GM23338 (cell line): Measurements from ENCODE around the gene RAD51AP2. TPM values are rescaled to one million over a fixed set of nuclear protein-coding genes. Genes with fewer than 3 reads are reported as not detected.

ENCODE experiments used
- polyA plus RNA-seq: library from polyadenylated mRNA; unstranded; fragments of >200 nt; fragmentation: Nextera tagmentation; extraction: Ambion mirVana; gene quantifications from 2 replicates; pipeline ENCODE4 v1.2.1, GENCODE V29; 2016
- total RNA-seq: library from RNA; depleted of rRNA; stranded (reverse); fragments of >200 nt; shearing (Covaris generic); gene quantifications from 2 replicates; pipeline ENCODE4 v1.2.3, GENCODE V29; 2014; rRNA removed

The RAD51AP2 gene
- total and polyA plus RNA-seq, 2 experiments from 2014 or later: 0.16 to 0.38 TPM

Other genes starting within 250 kb of the RAD51AP2 start
- gene VSNL1, start 22.3 kb upstream of the RAD51AP2 start, total RNA-seq: 95.6 and 102 TPM in 2 replicates
- 87.4 and 112 TPM in 2 replicates for gene VSNL1, start 22.3 kb upstream of the RAD51AP2 start, polyA plus RNA-seq
- 43.3 and 53.4 TPM in 2 replicates for gene SMC6, start 235.4 kb upstream of the RAD51AP2 start, total RNA-seq
- 45.5 and 59.8 TPM in 2 replicates for gene SMC6, start 235.4 kb upstream of the RAD51AP2 start, polyA plus RNA-seq
- gene GEN1, start 235.7 kb upstream of the RAD51AP2 start, total RNA-seq: 25.2 and 43.3 TPM in 2 replicates
- gene GEN1, start 235.7 kb upstream of the RAD51AP2 start, polyA plus RNA-seq: 9.8 and 14.2 TPM in 2 replicates